HepG2 (cell line): Measurements from ENCODE around the gene BORCS5. TPM values are rescaled to one million over a fixed set of nuclear protein-coding genes. Genes with fewer than 3 reads are reported as not detected.
A peak's percentile ranks its signal among the peaks of the same experiment; 100 is the strongest.

ENCODE experiments used
- ATAC-seq: fragments of 200-7000 bp; cut with Tn5 transposase; 3 replicates; pipeline ENCODE4 v1.9.1; 2020; ENCODE audit warnings: mild to moderate bottlenecking, moderate library complexity
- BruUV-seq: library from RNA; stranded (reverse); fragments of 400-500 nt; replicated peaks from 2 replicates; lab custom pipeline; 2021; lab: Mats Ljungman, UMichigan
- CTCF ChIA-PET: fragments of 300-600 bp; formaldehyde crosslinking; extraction: SDS; loops from one replicate; lab custom pipeline; 2021; ENCODE audit warnings: low total read pairs, inconsistent platforms, low intra/inter-chr PET ratio; lab: Yijun Ruan, JAX
- POLR2A ChIA-PET: fragments of 350-600 bp; sonication (Branson Sonifier 250); formaldehyde crosslinking; loops from one replicate; lab custom pipeline; 2020; ENCODE audit warnings: antibody characterized with exemption, inconsistent platforms; lab: Yijun Ruan, JAX
- DNase-seq: peaks from one replicate; pipeline ENCODE4 v3.0.0-alpha.2; 2015; ENCODE audit warnings: low spot score
- FAIRE-seq: peaks from 3 replicates; lab custom pipeline; 2011; peaks lifted over from hg19 to GRCh38; lab: Jason Lieb, UNC
- H2AFZ ChIP-seq: one replicate; pipeline ENCODE4 v1.6.1; 2011; ENCODE audit warnings: low read length, inconsistent platforms
- H3K27ac ChIP-seq: fragments of 300-600 bp; 3 replicates; pipeline ENCODE4 v1.8.0; 2011; ENCODE audit warnings: mixed run types, mild to moderate bottlenecking, mixed read lengths, low read length, inconsistent platforms; ENCODE audit not compliant: insufficient read depth; ENCODE audit errors: extremely low read length
- H3K27me3 ChIP-seq, 2 experiments: fragments of 200-600 bp in 1 of 2; 2 replicates in 1 of 2; 3 replicates in 1 of 2; pipeline versions ENCODE4 v1.6.0 to v1.8.0; 2011; ENCODE audit warnings: low read length in 2 of 2, mild to moderate bottlenecking in 2 of 2, moderate library complexity in 2 of 2, inconsistent platforms in 1 of 2; ENCODE audit not compliant: insufficient read depth in 2 of 2, control insufficient read depth in 1 of 2
- H3K36me3 ChIP-seq, 2 experiments: fragments of 200-600 bp in 1 of 2; replicated peaks in 1 of 2; 2 replicates in 1 of 2; 3 replicates in 1 of 2; pipeline versions ENCODE4 v1.5.1 to v1.8.0; 2011; ENCODE audit warnings: low read length in 2 of 2, inconsistent platforms in 1 of 2; ENCODE audit not compliant: insufficient read depth in 2 of 2, control insufficient read depth in 1 of 2
- H3K4me1 ChIP-seq: 2 replicates; pipeline ENCODE4 v1.5.1; 2012; ENCODE audit warnings: low read length, inconsistent platforms; ENCODE audit not compliant: insufficient read depth
- H3K4me2 ChIP-seq: 2 replicates; pipeline ENCODE4 v1.6.0; 2011; ENCODE audit warnings: low read depth, low read length, inconsistent platforms
- H3K4me3 ChIP-seq, 3 experiments: fragments of 200-600 bp in 1 of 3; sonication (generic), shearing (Covaris generic) in 1 of 3; replicated peaks in 1 of 3; 2 replicates each; pipeline ENCODE4 v1.5.1; 2011 to 2016; ENCODE audit warnings: low read length in 3 of 3, inconsistent platforms in 2 of 3, low read depth in 2 of 3, mild to moderate bottlenecking in 2 of 3, control low read depth in 1 of 3, mixed read lengths in 1 of 3; ENCODE audit not compliant: insufficient read depth in 1 of 3
- H3K79me2 ChIP-seq: one replicate; pipeline ENCODE4 v1.6.1; 2011; ENCODE audit warnings: low read length, inconsistent platforms; ENCODE audit not compliant: insufficient read depth
- H3K9ac ChIP-seq: 2 replicates; pipeline ENCODE4 v1.6.0; 2011; ENCODE audit warnings: mild to moderate bottlenecking, low read depth, low read length, inconsistent platforms; ENCODE audit not compliant: insufficient read depth
- H3K9me3 ChIP-seq: 2 replicates; pipeline ENCODE4 v1.5.1; 2012; ENCODE audit warnings: mild to moderate bottlenecking, low read length
- H4K20me1 ChIP-seq: 2 replicates; pipeline ENCODE4 v1.6.0; 2011; ENCODE audit warnings: inconsistent platforms, mild to moderate bottlenecking, low read length, moderate library complexity; ENCODE audit not compliant: insufficient read depth
- FOXA3 ChIP-seq: IDR thresholded peaks from 2 replicates; pipeline ENCODE4 v1.6.1; 2016; ENCODE audit warnings: missing genetic modification reagents, missing compliant biosample characterization
- HNRNPLL ChIP-seq: fragments of 200-400 bp; formaldehyde crosslinking; IDR thresholded peaks from 2 replicates; pipeline ENCODE4 v1.6.1; 2017; ENCODE audit warnings: mild to moderate bottlenecking, low read depth, low read length; ENCODE audit not compliant: poor library complexity, severe bottlenecking
- KDM5A ChIP-seq: fragments of 200-600 bp; sonication (generic); IDR thresholded peaks from 2 replicates; pipeline ENCODE4 v1.7.0; 2018; ENCODE audit warnings: antibody characterized with exemption, mild to moderate bottlenecking, low read length, borderline replicate concordance
- MBD4 ChIP-seq: IDR thresholded peaks from 2 replicates; pipeline ENCODE4 v1.6.1; 2012; ENCODE audit warnings: low read length, inconsistent platforms, borderline replicate concordance
- NONO ChIP-seq, 2 experiments: fragments of 450-650 bp in 1 of 2; sonication (generic) in 1 of 2; formaldehyde crosslinking in 1 of 2; IDR thresholded peaks in 1 of 2; conservative IDR thresholded peaks in 1 of 2; 2 replicates each; pipeline versions ENCODE4 v1.6.1 to v1.8.0; 2017 to 2022; ENCODE audit warnings: mild to moderate bottlenecking in 1 of 2, missing genetic modification reagents in 1 of 2, moderate library complexity in 1 of 2
- NR2F1 ChIP-seq, 2 experiments: fragments of 450-650 bp in 1 of 2; formaldehyde crosslinking in 1 of 2; IDR thresholded peaks; 2 replicates each; pipeline versions ENCODE4 v1.5.0 to v1.6.1; 2016 to 2020; ENCODE audit warnings: mild to moderate bottlenecking in 1 of 2, missing compliant biosample characterization in 1 of 2, missing genetic modification reagents in 1 of 2, moderate library complexity in 1 of 2
- RARA ChIP-seq: IDR thresholded peaks from 2 replicates; pipeline ENCODE4 v1.6.1; 2016; ENCODE audit warnings: missing genetic modification reagents, missing compliant biosample characterization
- RELA ChIP-seq: sonication (generic); formaldehyde crosslinking; IDR thresholded peaks from 2 replicates; pipeline ENCODE4 v1.4.0; 2020; ENCODE audit warnings: missing genetic modification reagents
- STAT5B ChIP-seq: sonication (generic); formaldehyde crosslinking; IDR thresholded peaks from 2 replicates; pipeline ENCODE4 v1.4.0; 2020; ENCODE audit warnings: missing genetic modification reagents
- TBP ChIP-seq: sonication (generic); formaldehyde crosslinking; IDR thresholded peaks from 2 replicates; pipeline ENCODE4 v1.5.0; 2020; ENCODE audit warnings: missing genetic modification reagents
- ZNF121 ChIP-seq: sonication (generic); formaldehyde crosslinking; IDR thresholded peaks from 2 replicates; pipeline ENCODE4 v1.5.0; 2020; ENCODE audit warnings: mild to moderate bottlenecking, missing genetic modification reagents
- ZNF292 ChIP-seq: sonication (generic); formaldehyde crosslinking; IDR thresholded peaks from 2 replicates; pipeline ENCODE4 v1.8.1; 2022; ENCODE audit warnings: mild to moderate bottlenecking, low read depth, missing genetic modification reagents, borderline replicate concordance
- ZNF326 ChIP-seq: sonication (generic); formaldehyde crosslinking; IDR thresholded peaks from 2 replicates; pipeline ENCODE4 v1.4.0; 2020; ENCODE audit warnings: missing genetic modification reagents, borderline replicate concordance
- ZNF709 ChIP-seq: sonication (generic); formaldehyde crosslinking; IDR thresholded peaks from 2 replicates; pipeline ENCODE4 v1.5.0; 2020; ENCODE audit warnings: mild to moderate bottlenecking, missing genetic modification reagents
- ZNF770 ChIP-seq: sonication (generic); formaldehyde crosslinking; IDR thresholded peaks from 2 replicates; pipeline ENCODE4 v1.5.0; 2020; ENCODE audit warnings: mild to moderate bottlenecking, missing genetic modification reagents
- WGBS: methylation state at CpG from one replicate; pipeline ENCODE4 v1.1.6; 2017; ENCODE audit warnings: low lambda C conversion rate; 5-methylcytosine and 5-hydroxymethylcytosine counted together
- in situ Hi-C: cut with HindIII; loops from 2 replicates; pipeline ENCODE4 v1.10.0; 2017; ENCODE audit warnings: low pct_unique_long_range_greater_than_20kb; ENCODE audit not compliant: extremely low pct_ligation_motif_present
- intact Hi-C: fragments of 100-400 bp; cut with micrococcal nuclease; formaldehyde crosslinking; loops from one replicate; pipeline ENCODE4 v1.10.0; 2022; ENCODE audit not compliant: unreplicated experiment
- polyA plus RNA-seq, 8 experiments: library from polyadenylated mRNA; depleted of rRNA in 3 of 8; stranded (reverse) in 7 of 8; unstranded in 1 of 8; fragments of >200 nt; fragmentation: Illumina TruSeq in 4 of 8; extraction: Trizol in 4 of 8; gene quantifications; 2 replicates each; pipeline versions ENCODE4 v1.2.1 to v1.2.3, GENCODE V29; 2011 to 2016; ENCODE audit warnings: low read depth in 4 of 8, missing spikeins in 1 of 8, mixed read lengths in 1 of 8; ENCODE audit not compliant: insufficient read depth in 1 of 8
- total RNA-seq, 5 experiments: library from RNA; depleted of rRNA; stranded (reverse); fragments of >200 nt; fragmentation: Illumina TruSeq; extraction: Trizol; gene quantifications; 2 replicates each; pipeline ENCODE4 v1.2.3, GENCODE V29; 2016; ENCODE audit warnings: low read depth in 1 of 5
- TF ChIP-seq, protein P1 (sequence below): sonication (generic); formaldehyde crosslinking; IDR thresholded peaks from 2 replicates; pipeline ENCODE4 v1.8.0; 2022; ENCODE audit warnings: mild to moderate bottlenecking, missing genetic modification reagents; ENCODE audit not compliant: insufficient replicate concordance
- TF ChIP-seq, protein P2 (sequence below): sonication (generic); formaldehyde crosslinking; IDR thresholded peaks from 2 replicates; pipeline ENCODE4 v1.4.0; 2020; ENCODE audit warnings: mild to moderate bottlenecking, missing genetic modification reagents

BORCS5 gene
- total and polyA plus RNA-seq, 2 of the 13 experiments (the other 11 are each of a cell fraction or from before 2014, with no cell fraction given) = 3.9 to 4.7 TPM

DNA sequence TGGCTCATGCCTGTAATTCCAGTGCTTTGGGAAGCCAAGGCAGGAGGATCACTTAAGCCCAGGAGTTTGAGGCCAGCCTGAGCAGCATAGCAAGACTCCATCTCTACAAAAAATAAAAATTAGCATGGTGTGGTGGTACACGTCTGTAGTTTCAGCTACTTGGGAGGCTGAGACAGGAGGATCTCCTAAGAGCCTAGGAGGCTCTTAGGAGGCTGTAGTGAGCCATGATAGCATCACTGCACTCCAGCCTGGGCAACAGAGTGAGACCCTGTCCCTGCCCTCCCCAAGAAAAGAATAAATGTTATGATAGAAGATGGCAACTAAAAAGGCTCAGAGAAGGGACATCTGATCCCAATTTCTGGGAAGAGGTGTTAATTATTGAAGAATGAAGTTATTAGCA is 3.6 kb upstream of the BORCS5 start:
- TF ChIP-seq TBP = no peak
- TF ChIP-seq RELA (CRISPR knock-in tag) = no peak
- 0 out of 2 replicates have a peak, but pooled peaks have one; percentile 11 for TF ChIP-seq FOXA3
- TF ChIP-seq KDM5A = no peak
- TF ChIP-seq ZNF326 (CRISPR knock-in tag) = no peak
- no peak for TF ChIP-seq ZNF292 (CRISPR knock-in tag)
- no peak for TF ChIP-seq ZNF709
- no peak for TF ChIP-seq RARA (CRISPR knock-in tag)
- TF ChIP-seq ZNF121 (CRISPR knock-in tag) = peak; percentile 58; the same call in 1 of the 2 replicates
- no peak for TF ChIP-seq NONO (IDR thresholded peaks at IDR 0.05)
- TF ChIP-seq NONO (CRISPR knock-in tag; conservative IDR thresholded peaks at IDR 0.05) = no peak
- TF ChIP-seq, protein P1, sequence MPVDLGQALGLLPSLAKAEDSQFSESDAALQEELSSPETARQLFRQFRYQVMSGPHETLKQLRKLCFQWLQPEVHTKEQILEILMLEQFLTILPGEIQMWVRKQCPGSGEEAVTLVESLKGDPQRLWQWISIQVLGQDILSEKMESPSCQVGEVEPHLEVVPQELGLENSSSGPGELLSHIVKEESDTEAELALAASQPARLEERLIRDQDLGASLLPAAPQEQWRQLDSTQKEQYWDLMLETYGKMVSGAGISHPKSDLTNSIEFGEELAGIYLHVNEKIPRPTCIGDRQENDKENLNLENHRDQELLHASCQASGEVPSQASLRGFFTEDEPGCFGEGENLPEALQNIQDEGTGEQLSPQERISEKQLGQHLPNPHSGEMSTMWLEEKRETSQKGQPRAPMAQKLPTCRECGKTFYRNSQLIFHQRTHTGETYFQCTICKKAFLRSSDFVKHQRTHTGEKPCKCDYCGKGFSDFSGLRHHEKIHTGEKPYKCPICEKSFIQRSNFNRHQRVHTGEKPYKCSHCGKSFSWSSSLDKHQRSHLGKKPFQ = no peak
- no peak for TF ChIP-seq HNRNPLL
- TF ChIP-seq NR2F1 (CRISPR knock-in tag; IDR thresholded peaks at IDR 0.05) = no peak
- TF ChIP-seq STAT5B = no peak
- TF ChIP-seq, protein P2, sequence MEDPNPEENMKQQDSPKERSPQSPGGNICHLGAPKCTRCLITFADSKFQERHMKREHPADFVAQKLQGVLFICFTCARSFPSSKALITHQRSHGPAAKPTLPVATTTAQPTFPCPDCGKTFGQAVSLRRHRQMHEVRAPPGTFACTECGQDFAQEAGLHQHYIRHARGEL (CRISPR knock-in tag) = no peak
- peak; percentile 65 for TF ChIP-seq ZNF770
- no peak for TF ChIP-seq MBD4
- BruUV-seq = no TSS peak

More for the DNA sequence above, 3.6 kb upstream of the BORCS5 start:
- FAIRE-seq = no peak
- Histone ChIP-seq H3K79me2 (peaks cover 8% of the 10 kb centered on the region), H3K27me3 (no peaks in the 10 kb centered on the region), H3K4me1 (peaks cover 58% of the 10 kb centered on the region), H3K4me3 (no peak overlapping the region), H4K20me1 (no peaks in the 10 kb centered on the region), H2AFZ (no peak overlapping the region), H3K9me3 (no peaks in the 10 kb centered on the region), H3K4me2 (peak overlapping the region; percentile 32; the same call in 1 of the 2 replicates), H3K36me3 (no peaks in the 10 kb centered on the region), H3K27ac (no peak overlapping the region), H3K9ac (no peak overlapping the region)
- CTCF ChIA-PET = no interaction called here
- POLR2A ChIA-PET = no interaction called here
- intact Hi-C loops (no loop called here), in situ Hi-C loops (no loop called here)
- WGBS = 33% methylated on average over 1 of the region's 1 CpG
- no peak for DNase-seq
- no peak for ATAC-seq
